Measurements from ENCODE around the gene PLCG2.
A peak's percentile ranks its signal among the peaks of the same experiment; 100 is the strongest.
"Not testable (repeated sequence)": the region's sequence is repeated elsewhere in the genome, so short reads cannot be mapped to it uniquely, and the experiment has no call there.

The PLCG2 gene

GRCh38 chr16:81778861-81779535 is at the start of gene PLCG2:
TSS of gene PLCG2 (plus strand) at chr16:81779291. CDS start at chr16:81785990, 6,699 bp downstream.
- no peak for DNase-seq

DNA sequence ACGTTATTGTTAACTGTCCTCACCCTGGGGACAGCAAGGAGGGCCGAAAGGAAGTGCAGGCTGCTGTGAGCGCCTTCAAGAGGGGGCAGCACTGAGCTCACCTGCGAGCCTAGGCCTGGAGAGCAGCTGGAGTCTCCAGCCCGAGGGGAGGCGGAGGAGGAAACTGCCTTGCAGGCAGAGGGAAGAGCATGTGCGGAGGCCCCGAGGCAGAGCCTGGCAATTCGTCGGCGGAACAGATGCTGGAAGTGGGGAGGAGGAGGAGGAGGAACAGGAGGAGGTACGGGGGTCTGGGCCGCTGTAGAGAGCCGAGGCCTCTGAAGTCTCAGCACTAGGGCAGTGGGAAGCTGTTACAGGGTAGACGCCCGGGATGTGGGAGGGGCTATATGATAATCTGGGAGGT is 49.6 kb upstream of the PLCG2 start:
- no peak for DNase-seq

DNA sequence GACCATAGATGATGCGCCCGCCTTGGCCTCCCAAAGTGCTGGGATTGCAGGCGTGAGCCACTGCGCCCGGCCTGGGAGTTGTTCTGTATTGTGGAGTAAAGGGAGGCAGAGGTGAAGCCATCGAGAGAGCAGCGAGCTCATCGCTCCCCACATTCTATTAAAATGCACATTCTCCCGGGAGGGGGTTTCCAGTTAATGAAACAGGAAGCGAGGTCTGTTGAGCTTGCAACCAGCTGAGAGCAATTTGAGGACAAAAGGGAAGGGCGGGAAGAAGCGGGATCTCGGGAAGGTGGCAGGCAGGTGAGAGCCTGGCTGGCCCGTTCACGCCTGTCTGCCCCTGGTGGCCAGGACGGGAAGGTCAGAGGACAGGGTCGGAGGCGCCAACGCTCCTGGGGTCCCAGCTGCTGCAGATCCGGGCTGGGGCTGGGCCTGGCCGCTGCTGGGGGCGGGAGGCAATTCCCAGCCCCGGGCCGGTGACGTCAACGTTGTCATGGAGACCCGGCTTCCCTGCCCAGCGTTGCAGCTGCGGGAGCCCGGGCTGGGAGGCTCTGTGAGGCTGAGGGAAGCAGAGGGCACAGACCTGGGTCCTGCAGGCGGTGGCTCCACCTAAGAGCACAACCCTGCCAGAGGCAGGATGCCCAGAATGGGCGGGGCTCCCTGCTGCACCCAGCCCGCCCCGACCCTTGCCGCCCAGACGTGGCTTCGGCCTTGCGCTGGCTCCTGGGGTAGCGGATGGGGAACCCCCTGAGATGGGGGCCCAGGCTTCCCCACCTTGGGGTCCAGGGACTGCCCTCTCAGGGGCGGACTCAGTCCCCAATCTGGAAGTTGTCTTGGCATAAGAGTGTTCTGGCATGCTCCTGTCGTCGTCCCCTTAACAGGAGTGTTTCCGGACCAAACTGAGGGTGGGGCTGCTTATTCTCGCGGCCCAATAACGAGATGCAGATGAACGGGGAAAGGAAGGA is 48.7 kb upstream of the PLCG2 start:
- DNase-seq, result no peak

GRCh38 chr16:81731649-81732048 is 47.4 kb upstream of the PLCG2 start:
- no peak for DNase-seq

DNA sequence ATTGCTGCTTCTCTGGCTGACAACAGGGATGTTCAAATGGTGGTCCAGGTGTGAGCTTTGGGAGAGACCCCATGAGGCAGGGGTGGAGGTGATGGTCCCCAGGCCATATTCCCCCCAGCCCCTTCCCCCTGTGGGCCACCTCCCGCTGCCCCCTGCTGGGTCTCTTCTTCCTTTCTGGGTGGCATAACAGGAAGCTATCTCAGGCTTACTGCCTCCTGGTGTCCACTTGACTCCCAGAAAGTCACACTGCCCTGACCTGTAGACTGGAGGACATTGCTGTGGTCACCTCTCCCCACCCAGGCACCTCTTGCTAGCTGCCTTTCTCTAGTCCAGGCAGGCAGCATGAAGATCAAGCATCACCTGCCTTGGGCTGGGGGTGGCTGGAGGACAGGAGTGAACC is 46.4 kb upstream of the PLCG2 start:
- no peak for DNase-seq

GRCh38 chr16:81733295-81733694 is 45.8 kb upstream of the PLCG2 start:
- no peak for DNase-seq

DNA sequence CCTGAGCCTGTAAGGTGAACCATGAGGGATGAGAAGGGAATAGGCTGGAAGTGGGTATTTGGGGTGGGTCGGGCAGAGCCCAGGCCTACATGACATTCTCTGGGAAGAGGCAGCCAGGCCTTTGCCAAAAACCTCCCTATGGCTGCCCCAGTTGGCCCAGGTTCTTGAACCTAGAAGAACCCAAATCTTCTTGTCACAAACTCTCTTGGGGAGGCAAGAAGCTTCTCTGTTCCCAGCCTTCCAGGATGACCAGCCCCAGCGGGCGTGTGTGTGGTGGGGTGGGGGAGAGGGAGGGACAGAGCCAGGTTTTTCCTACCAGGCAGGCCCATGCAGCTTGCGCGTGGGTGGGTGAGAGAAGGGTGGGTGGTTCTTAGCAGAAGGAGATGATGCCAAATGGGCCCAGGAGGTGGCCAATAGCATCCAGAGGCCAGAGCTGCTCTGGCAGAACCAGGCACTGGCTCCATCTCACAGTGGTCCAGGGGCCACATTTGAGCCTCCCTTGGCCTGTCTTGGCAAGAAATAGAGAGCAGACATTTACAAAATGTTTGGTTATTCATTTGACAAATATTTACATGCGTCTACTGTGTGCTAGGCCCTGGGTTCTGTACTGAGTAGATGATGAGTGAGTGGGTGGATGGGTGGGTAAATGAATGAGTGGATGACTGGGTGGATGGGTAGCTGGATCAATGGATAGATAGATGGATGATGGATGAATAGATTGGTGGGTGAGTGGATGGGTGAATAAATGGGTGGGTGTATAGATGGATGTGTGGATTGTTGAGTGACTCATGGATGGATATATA is 44.3 kb upstream of the PLCG2 start:
- DNase-seq, result no peak

DNA sequence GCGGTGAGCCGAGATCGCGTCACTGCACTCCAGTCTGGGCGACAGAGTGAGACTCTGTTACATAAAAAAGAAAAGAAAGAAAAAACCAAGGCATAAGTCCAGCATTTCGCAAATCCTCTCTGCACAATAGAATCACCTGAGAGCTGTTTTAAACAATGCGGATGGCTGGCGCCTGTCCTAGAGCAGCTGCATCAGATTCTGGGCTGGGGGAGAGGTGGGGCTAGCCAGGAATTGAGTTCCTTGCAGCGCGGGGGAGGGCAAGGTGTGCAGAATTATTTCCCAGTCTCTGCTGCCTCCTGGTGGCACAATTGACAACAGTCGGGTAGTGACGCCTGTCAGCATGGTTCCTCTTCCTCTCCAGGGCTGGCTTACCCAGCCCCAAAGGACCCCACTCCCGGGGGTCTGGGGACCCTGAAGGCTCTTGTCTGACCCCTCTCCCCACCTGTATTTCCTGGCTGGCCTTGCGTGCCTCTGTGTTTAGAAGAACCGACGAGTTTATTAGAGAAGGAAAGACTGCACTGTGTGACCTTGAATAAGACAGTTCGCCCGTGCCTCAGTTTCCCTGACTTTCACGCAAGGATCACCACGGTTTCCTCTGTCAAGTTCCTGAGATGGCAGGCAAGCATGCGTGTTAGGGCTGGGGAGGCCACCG is 41.1 kb upstream of the PLCG2 start:
- DNase-seq, result peak in 1 of 2 experiments; percentile 54

- no peak for DNase-seq
These were observed 40.2 kb upstream of the PLCG2 start for GRCh38 chr16:81738783-81739496.

DNA sequence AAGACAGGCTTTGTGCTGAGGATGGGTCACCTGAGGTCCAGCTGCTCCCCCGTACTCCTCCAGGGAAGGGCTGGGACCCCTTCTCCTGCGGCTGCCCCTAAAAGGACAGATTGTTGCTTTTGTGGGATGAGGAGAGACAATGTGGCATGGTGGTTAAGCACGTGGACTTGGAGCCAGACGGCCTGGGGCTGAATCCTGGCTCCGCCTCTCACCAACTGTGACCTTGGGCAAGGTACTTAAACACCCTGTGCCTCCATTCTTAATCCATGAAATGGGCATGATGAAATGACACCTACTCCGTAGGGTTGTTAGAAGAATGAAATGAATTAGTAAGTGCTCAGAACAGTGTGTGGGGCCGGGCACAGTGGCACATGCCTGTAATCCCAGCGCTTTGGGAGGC is 39.6 kb upstream of the PLCG2 start:
- no peak for DNase-seq

GRCh38 chr16:81740169-81740568 is 38.9 kb upstream of the PLCG2 start:
- no peak for DNase-seq

DNA sequence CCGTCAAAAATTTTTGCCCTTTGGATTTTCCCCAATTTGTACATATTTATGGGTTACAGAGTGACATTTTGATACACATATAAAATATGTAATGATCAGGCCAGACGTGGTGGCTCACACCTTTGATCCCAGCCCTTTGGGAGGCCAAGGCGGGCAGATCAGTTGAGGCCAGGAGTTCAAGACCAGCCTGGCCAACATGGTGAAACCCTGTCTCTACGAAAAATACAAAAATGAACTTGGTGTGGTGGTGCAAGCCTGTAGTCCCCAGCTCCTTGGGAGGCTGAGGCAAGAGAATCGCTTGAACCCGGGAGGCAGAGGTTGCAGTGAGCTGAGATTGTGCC is 37.7 kb upstream of the PLCG2 start:
- DNase-seq, result not testable (repeated sequence)

GRCh38 chr16:81744385-81744784 is 34.7 kb upstream of the PLCG2 start:
- no peak for DNase-seq

DNA sequence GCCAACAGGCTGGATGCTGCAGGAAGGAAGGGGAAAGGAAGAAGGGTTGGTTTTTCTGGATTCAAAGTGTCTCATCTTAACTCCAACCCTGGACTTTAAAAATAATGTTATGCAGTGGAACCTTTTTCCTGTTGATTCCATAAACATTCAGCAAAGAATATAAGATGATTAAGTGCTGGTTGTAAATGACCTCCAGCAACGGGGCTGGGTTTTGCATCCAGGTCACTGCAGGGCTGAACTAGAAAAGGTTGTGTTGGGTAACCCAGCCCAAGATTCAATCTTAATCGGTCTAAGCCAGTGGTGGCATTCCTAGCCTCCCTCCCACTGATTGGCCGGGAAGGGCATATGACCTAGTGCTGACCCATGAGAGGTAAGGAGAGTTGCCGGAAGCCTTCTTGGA is 34.2 kb upstream of the PLCG2 start:
- no peak for DNase-seq

DNA sequence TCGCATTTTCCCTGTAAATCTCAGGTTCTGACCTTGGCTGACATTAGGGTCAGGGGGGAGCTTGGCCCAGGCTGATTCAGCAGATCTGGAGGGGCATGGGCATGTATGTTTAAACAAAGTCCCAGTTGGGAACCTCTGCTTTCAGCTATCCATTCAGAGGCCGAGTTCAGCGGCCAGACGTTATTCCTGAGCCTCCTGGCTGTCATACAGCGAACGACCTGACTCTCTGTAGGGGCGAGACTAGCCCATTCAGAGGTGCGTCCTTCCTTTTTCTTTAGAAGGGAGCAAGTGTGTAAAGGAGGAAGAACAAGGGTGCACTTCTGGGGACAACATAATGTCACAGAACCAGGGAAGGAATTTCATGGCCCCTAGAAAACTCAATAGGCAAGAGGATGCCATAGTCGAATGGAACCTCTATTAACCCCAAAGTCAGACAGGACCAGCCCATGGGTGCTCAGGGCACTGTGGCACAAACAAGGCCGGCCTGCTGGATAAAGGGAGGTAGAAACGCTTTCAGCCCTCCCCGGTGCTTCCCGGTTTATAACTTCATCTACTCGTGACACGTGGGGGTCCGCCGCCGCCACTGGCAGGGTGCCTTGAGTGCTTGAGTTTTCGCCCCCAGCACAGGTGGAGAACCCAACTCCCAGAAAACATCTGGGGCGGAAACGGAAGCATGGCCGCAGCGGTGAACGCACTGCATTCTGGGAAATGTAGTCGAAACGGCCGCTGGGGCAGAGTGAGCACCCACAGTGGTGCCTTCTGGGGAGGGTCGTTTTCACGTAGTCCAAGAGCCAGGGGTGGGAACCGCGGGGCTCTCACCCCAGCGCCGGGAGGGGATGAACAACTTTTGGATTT is 33.2 kb upstream of the PLCG2 start:
- no peak for DNase-seq

DNA sequence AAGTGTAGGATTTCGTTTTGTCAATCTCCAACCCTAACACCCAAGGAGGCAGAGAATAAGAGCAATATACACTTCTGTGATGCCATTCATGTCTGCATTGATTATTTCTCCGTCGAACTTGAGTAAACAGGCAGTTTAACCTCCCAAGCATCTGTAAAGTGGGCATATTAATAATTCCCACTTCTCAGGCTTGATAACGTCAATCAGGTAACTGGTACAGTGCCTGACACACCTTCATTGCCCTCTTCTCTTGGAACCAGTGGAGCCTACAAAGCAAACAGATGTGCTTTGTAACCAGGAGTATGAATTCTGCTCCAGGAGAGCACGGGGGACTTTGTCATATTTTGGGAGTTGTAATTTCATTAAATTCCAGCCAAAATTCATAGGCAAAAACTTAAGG is 32.5 kb upstream of the PLCG2 start:
- no peak for DNase-seq

DNA sequence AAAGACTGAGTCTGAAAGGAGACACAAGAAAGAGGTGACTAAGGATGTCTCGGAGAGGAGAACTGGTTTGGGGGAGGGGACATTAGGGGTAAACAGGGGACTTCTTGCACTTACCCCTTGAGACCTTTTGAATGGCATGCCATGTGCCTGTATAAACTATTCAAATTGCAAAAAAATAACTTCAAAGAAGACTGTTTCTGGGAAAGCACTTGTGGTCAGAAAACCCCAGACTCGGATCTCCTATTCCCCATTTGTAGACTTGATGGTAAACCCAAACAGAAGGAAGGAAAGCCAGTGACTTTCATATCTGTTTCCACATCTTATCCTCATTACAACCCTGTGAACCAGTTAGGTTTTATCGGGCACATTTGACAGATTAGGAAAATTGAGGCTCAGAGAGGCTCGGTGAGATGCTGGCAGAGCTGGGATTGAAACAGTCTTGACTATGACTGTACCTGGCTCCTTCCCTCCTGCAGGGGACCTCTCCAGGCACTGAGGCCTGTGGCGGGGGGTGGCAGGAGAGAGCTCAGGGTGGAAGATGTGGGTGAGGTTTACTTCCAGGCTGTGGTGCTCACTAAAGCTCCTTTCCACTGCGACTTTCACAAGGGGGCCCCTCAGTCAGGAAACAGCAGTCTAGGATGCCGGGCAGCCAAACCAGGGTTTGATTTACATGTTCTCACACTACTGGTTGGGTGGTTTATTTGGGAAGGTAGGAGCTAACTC is 30.5 kb upstream of the PLCG2 start:
- DNase-seq, result no peak

GRCh38 chr16:81752225-81752875 is 26.7 kb upstream of the PLCG2 start:
- DNase-seq, result no peak

DNA sequence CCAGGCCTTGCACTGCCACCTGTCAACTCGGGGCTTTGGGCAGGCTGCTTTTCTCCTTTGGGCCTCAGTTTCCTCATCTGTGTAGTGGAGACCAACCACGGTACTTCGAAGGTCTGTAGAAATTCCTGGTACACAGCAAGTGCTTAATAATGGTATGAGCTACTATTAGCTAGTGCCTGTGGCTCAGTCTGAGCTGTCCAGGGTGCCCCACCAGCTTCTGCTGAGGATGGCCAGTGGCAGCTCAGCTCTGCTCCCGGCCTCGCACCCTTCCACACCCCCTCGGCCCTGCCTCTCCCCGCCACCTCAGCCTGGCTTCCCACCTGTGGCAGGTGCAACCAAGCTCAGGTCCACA is 26.2 kb upstream of the PLCG2 start:
- no peak for DNase-seq

DNA sequence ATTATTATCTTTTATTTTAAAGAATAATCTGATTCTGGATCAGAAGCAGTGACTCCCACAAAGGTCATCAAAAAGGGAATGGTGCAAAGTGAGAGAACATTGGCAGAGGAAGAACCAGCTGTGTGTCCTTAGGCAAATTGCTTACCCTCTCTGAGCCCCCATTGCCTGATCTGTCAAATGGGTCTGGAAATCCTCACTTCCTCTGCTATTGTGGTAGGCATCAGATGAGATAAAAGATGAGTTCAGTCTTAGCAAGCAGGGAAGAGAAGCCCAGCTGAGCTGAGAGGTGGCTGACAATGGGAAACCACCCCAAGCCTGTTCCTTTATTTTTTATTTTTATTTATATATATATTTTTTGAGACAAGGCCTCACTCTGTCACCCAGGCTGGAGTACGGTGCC is 24.2 kb upstream of the PLCG2 start:
- DNase-seq, result no peak
